Fibroblast of the aortic adventitia (primary cell): Measurements from ENCODE around the gene RAB27A. TPM values are rescaled to one million over a fixed set of nuclear protein-coding genes. Genes with fewer than 3 reads are reported as not detected.

Experiments used
- DNase-seq: peaks from one replicate; pipeline ENCODE4 v3.0.0-alpha.2; 2010; ENCODE audit warnings: low read depth
- H3K4me3 ChIP-seq: 2 replicates; pipeline ENCODE4 v1.5.1; 2011; ENCODE audit warnings: low read depth, mild to moderate bottlenecking, control low read depth, low read length, moderate library complexity
- CTCF ChIP-seq: IDR thresholded peaks from 2 replicates; pipeline ENCODE4 v1.5.1; 2011; ENCODE audit warnings: mild to moderate bottlenecking, low read length, control low read depth, inconsistent platforms; ENCODE audit not compliant: insufficient read depth
- total RNA-seq: library from RNA; depleted of rRNA; stranded (reverse); fragments of >200 nt; gene quantifications from 2 replicates; pipeline ENCODE4 v1.2.3, GENCODE V29; 2012; ENCODE audit warnings: low replicate concordance

The RAB27A gene
- total RNA-seq, 1 donor: 9.9 TPM

GRCh38 chr15:55202206-55202605 is 87.4 kb downstream of the RAB27A start:
- no peak for TF ChIP-seq CTCF
- no peak overlapping the region for H3K4me3 ChIP-seq
- no peak for DNase-seq

- H3K4me3 ChIP-seq: no peak overlapping the region
- no peak for DNase-seq
- TF ChIP-seq CTCF: no peak
These were observed 90.9 kb downstream of the RAB27A start for GRCh38 chr15:55198706-55199105.

- no peak for DNase-seq
- H3K4me3 ChIP-seq: peak overlapping the region; percentile 96
- no peak for TF ChIP-seq CTCF
These were observed 91.9 kb downstream of the RAB27A start for GRCh38 chr15:55197719-55198118.

- TF ChIP-seq CTCF: no peak
- peak overlapping the region; percentile 96 for H3K4me3 ChIP-seq
- DNase-seq: no peak
These were observed 92.3 kb downstream of the RAB27A start for GRCh38 chr15:55197362-55197705.

GRCh38 chr15:55196458-55197361 is 92.9 kb downstream of the RAB27A start, which contains the start of gene RSL24D1:
Gene RSL24D1 (minus strand): TSS chr15:55196941. CDS start chr15:55196890, 51 bp downstream.
- DNase-seq: peak; percentile 99
- peak within 1 kb of the TSS; percentile 96 for H3K4me3 ChIP-seq
- peak; percentile 43 for TF ChIP-seq CTCF

- DNase-seq: peak; percentile 18
These were observed 93.6 kb downstream of the RAB27A start for GRCh38 chr15:55195996-55196395.

More at GRCh38 chr15:55195996-55196395, 93.6 kb downstream of the RAB27A start:
- TF ChIP-seq CTCF: no peak
- peak overlapping the region; percentile 96 for H3K4me3 ChIP-seq
